IPS-20b (cell line): Measurements from ENCODE around the gene USP32.
"Not testable (repeated sequence)": the region's sequence is repeated elsewhere in the genome, so short reads cannot be mapped to it uniquely, and the experiment has no call there.

Experiments
- H3K27ac ChIP-seq: one replicate; pipeline ENCODE4 v1.5.1; 2013; ENCODE audit warnings: low read length
- H3K27me3 ChIP-seq: 2 replicates; pipeline ENCODE4 v1.6.1; 2013; ENCODE audit warnings: mild to moderate bottlenecking, low read length, inconsistent platforms; ENCODE audit not compliant: insufficient read depth
- H3K36me3 ChIP-seq: 2 replicates; pipeline ENCODE4 v1.6.1; 2013; ENCODE audit warnings: low read depth, mild to moderate bottlenecking, inconsistent platforms, low read length, moderate library complexity; ENCODE audit not compliant: insufficient read depth
- H3K4me1 ChIP-seq: 2 replicates; pipeline ENCODE4 v1.6.1; 2013; ENCODE audit warnings: mild to moderate bottlenecking, control low read depth, inconsistent platforms, low read length, moderate library complexity; ENCODE audit not compliant: insufficient read depth
- H3K4me3 ChIP-seq: 2 replicates; pipeline ENCODE4 v1.5.1; 2013; ENCODE audit warnings: mild to moderate bottlenecking, low read length, inconsistent platforms
- H3K9ac ChIP-seq: 2 replicates; pipeline ENCODE4 v1.6.1; 2013; ENCODE audit warnings: low read depth, mild to moderate bottlenecking, inconsistent platforms, low read length, moderate library complexity
- H3K9me3 ChIP-seq: 2 replicates; pipeline ENCODE4 v1.6.1; 2013; ENCODE audit warnings: mild to moderate bottlenecking, low read depth, low read length, inconsistent platforms; ENCODE audit not compliant: insufficient read depth

Gene USP32

DNA sequence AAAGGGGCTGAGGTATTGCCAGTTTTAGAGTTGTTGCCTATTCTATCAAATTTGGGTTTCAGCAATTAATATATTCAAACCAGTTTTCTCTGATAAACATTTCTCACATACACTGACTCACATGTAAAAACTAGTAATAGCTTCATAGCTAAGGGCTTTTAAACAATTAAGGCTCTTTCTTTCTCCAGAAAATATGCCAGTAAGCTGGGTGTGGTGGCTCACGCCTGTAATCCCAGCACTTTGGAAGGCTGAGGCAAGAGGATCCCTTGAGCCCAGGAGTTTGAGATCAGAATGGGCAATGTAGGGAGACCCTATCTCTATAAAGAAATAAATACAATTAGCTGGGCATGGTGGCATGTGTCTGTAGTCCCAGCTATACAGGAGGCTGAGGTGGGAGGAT is 193.3 kb downstream of the USP32 start:
- H3K36me3 ChIP-seq = peaks cover 50% of the 10 kb centered on the region
- H3K9ac ChIP-seq, H3K4me1 ChIP-seq, H3K27ac ChIP-seq, H3K4me3 ChIP-seq, H3K27me3 ChIP-seq, H3K9me3 ChIP-seq: not testable (repeated sequence)

DNA sequence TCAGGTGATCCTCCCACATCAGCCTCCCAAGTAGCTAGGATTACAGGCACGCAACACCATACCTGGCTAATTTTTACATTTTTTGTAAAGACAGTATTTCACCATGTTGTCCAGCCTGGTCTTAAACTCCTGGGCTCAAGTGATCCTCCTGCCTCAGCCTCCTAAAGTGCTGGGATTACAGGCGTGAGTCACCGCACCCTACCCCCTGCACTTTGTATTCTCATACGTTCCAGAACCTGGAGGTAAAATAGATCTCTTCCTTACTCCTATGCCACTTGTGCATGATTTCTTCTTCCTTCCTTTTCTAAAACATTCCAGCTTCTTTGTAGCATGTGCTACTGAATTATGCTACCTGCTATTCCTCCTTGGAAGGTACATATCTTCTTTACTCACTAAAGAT is 197.8 kb downstream of the USP32 start:
- H3K4me1 ChIP-seq, H3K27ac ChIP-seq, H3K4me3 ChIP-seq, H3K9me3 ChIP-seq, H3K27me3 ChIP-seq, H3K9ac ChIP-seq: not testable (repeated sequence)
- H3K36me3 ChIP-seq = peaks cover 88% of the 10 kb centered on the region

DNA sequence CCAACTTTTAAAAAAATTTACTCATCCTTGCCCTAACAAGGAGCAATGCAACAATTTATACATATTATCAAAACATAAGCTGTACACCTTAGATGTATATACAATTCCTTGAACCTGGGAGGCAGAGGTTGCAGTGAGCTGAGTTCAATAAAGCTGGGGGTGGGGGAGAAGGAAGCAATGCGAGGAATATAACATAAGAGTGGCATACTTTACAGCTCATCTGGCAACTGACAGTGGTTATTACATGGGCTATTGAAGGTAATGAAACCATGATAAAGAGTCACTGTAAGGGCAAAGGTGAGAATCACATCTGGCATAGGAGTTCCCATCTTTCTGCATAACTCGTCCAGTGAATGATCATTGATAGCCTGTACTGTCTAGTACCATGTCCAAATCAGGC is 198.5 kb downstream of the USP32 start:
- Histone ChIP-seq H3K4me1 (no peaks in the 10 kb centered on the region), H3K27me3 (no peaks in the 10 kb centered on the region), H3K27ac (no peak overlapping the region), H3K36me3 (peaks cover 87% of the 10 kb centered on the region), H3K9me3 (no peaks in the 10 kb centered on the region), H3K4me3 (no peak overlapping the region), H3K9ac (no peak overlapping the region)

DNA sequence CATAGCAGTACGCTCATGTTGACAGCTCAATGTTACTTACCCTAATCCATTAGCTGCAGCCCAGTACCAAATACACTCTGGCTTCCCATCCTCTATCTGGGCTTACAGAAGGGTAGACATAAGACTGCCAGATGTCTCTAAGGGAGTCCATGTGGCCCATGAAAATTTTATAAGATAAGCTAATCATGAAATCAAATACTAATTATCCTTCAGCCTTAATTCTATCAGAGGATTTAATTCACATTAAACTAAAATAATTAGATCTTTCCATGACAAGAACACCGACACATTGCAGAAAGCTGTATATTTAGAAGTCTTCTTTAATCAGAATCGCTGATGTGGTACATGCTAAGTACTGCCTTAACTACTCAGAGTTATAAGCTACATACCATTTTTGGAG is 198.9 kb downstream of the USP32 start:
- H3K9me3 ChIP-seq, H3K4me1 ChIP-seq, H3K9ac ChIP-seq, H3K4me3 ChIP-seq, H3K27me3 ChIP-seq, H3K27ac ChIP-seq: not testable (repeated sequence)
- peaks cover 87% of the 10 kb centered on the region for H3K36me3 ChIP-seq

DNA sequence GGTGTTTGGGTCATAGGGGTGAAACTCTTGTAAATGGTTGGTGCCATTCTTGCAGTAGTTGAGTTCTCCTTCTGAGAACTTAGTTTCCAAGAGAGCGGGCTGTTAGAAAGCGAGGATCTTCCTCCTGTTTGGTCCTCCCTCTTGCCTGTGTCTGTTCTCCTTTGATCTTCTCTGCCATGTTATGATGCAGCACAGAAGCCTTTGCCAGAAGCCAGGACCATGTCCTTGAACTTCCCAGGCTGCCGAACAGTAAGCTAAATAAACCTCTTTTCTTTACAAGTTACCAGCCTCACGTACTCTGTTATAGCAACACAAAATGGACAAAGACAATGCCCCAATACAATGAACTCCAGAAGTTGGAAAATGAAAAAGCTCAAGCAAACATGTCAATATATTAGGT is 201.9 kb downstream of the USP32 start:
- not testable (repeated sequence) for H3K27me3 ChIP-seq, H3K9ac ChIP-seq, H3K27ac ChIP-seq, H3K4me3 ChIP-seq, H3K9me3 ChIP-seq, H3K4me1 ChIP-seq
- peaks cover 89% of the 10 kb centered on the region for H3K36me3 ChIP-seq

DNA sequence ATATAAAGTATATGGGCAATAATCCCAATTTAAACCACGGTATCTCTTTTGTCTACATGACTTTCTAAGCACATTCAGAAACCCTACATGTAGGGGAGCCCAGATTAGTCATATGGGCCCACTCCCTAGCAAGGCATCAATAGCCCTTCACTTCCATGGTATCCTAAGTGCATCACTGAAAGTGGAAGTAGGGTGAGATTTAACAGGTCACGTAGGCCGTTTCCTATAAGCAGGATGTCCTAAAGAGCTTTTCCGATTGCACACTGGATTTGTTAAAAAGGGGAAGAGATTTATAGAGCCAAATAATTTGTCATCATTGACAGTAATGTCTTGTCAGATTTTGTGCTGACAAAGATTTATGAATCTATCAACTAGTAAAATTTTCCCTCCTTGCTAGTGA is 203.2 kb downstream of the USP32 start:
- no peaks in the 10 kb centered on the region for H3K4me1 ChIP-seq
- H3K27ac ChIP-seq = no peak overlapping the region
- H3K27me3 ChIP-seq = no peaks in the 10 kb centered on the region
- H3K9me3 ChIP-seq = no peaks in the 10 kb centered on the region
- peaks cover 86% of the 10 kb centered on the region for H3K36me3 ChIP-seq
- H3K9ac ChIP-seq = no peak overlapping the region
- H3K4me3 ChIP-seq = no peak overlapping the region

DNA sequence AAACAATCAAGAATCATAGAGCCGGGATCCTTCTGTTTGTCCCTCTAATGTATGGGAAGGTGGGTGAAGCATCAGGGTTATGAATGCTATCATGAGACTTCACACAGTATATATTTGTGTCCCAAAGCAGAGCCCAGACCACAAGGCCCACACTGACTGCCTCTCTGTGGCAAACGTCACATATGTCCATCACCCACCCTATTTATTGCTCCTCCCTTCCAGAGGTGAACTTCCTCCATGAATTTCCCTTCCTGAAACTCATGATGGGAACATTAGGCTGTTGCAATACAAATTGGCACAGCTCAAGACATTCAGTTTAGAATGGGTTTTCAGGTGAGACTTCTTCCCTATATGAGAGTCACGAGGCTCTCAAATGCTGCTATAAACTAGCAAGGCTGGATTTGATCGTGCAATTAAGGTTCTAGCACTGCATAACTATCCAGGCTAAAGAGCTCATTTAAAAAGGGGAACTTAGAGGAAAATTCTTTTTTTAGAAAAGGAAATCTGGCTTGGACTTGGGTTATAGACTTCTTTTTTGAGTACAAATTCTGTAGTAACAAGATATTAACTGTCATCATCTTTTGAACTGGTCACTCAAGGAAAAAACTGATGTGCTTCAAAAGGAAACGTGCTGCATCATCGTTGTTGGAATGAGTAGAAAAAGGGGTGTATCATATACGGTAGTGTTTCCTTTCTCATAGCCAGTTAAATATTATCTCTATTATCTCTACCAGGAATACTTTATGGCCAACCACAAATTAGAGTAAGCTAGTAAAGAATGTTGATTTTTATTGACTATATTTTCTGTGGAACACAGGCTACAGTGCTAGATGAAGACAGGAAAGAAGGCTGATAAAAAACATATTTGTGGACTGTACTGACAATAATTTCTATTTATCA is 204.8 kb downstream of the USP32 start:
- H3K9ac ChIP-seq, H3K4me3 ChIP-seq, H3K27me3 ChIP-seq, H3K4me1 ChIP-seq, H3K9me3 ChIP-seq, H3K27ac ChIP-seq: not testable (repeated sequence)
- peaks cover 84% of the 10 kb centered on the region for H3K36me3 ChIP-seq

DNA sequence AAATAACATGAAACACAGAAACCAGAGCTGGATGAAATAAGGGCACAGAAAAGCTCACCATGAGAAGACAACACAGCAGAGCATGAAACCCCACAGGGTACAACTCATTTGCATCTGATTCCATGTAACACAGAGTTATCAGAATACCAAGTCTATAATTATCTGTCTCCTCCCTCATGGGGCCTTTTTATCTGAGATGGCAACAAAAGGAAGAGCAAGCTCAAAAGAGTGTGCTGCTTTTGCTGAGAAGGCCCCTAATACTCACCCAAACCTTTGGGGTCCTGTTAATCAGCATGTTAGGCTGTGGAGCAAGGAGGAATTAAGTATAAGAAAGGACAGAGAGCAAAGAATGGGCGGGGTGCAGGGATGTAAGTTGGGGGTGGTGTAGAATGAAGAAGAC is 205.6 kb downstream of the USP32 start:
- not testable (repeated sequence) for H3K9me3 ChIP-seq, H3K27me3 ChIP-seq, H3K4me1 ChIP-seq, H3K27ac ChIP-seq, H3K9ac ChIP-seq, H3K4me3 ChIP-seq
- peaks cover 86% of the 10 kb centered on the region for H3K36me3 ChIP-seq

DNA sequence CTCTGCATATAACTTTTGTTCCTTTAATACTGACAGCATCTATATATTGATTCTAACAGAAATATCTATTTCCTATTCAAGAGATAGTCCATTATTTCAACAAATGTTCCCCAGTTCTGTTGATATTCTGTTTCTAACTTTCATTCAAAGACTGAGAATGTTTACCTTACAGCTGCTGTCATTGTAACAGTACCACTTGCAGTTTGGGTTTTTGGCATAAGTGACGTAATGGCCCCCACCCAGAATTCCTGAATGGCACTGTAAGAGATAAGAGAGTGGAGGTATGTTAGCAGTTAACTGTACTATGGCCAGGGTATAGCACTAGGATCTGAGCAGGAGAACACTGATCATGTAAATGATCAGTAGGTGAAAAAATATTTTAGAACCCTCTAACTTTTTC is 211.6 kb downstream of the USP32 start:
- H3K27ac ChIP-seq, H3K4me1 ChIP-seq, H3K9me3 ChIP-seq, H3K4me3 ChIP-seq, H3K27me3 ChIP-seq, H3K9ac ChIP-seq: not testable (repeated sequence)
- peaks cover 71% of the 10 kb centered on the region for H3K36me3 ChIP-seq

DNA sequence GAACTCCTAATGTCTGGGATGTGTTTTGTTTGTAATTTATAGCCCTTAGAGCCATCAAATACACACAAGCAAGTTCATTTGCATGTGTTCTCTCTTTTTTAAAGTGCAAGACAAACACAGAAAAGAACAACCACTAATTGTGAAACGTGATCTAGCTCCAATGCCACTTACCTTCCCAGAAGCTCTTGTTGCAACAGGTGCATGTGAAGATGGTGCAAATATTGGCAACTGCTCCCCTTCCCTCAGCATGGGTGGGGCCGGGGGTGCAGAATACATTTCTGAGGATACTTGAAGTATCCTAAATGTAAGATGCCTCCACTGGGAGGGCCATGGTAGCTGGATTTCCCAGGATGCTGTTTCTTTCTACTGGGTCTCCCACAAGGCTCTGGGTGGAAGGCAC is 213.8 kb downstream of the USP32 start:
- peaks cover 53% of the 10 kb centered on the region for H3K36me3 ChIP-seq
- H3K27me3 ChIP-seq, H3K4me1 ChIP-seq, H3K4me3 ChIP-seq, H3K9me3 ChIP-seq, H3K27ac ChIP-seq, H3K9ac ChIP-seq: not testable (repeated sequence)

DNA sequence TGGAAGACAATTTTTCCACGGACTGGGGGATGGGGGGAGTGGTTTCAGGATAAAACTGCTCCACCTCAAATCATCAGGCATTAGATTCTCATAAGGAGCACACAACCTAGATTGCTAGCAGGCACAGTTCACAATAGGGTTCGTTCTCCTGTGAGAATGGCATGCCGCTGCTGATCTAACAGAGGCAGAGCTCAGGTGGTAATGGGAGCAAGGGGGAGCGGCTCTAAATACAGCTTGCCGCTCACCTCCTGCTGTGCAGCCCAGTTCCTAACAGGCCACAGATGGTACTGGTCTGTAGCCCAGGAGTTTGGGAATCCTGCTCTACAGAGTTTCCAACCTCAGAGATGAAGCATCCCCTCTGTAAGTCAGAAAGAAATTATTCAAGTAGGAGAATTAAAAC is 215.2 kb downstream of the USP32 start:
- not testable (repeated sequence) for H3K9ac ChIP-seq, H3K4me1 ChIP-seq, H3K27me3 ChIP-seq, H3K9me3 ChIP-seq, H3K27ac ChIP-seq, H3K4me3 ChIP-seq
- H3K36me3 ChIP-seq = peaks cover 41% of the 10 kb centered on the region

DNA sequence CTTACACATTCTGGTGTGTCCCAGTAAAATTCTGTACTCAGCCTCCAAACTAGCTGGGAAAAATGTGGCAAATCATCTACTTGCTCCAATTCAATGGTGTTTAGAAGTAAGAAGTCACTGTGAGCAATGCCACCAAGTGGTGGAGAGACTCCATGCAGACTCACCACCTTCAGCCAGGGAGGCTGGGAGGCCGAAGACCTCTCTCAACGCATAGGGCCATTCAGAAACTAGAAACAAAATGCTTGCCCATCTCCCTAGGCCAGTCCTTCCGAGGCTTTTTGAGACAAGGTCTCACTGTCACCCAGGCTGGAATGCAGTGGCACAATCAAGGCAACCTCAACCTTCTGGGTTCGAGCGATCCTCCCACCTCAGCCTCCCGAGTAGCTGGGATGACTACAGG is 217.2 kb downstream of the USP32 start:
- not testable (repeated sequence) for H3K4me1 ChIP-seq, H3K27ac ChIP-seq, H3K9ac ChIP-seq, H3K4me3 ChIP-seq, H3K9me3 ChIP-seq, H3K27me3 ChIP-seq
- H3K36me3 ChIP-seq = peaks cover 22% of the 10 kb centered on the region
